Activated T-cell treated with anti-CD3 and anti-CD28 coated beads, Interleukin-2, amount 50 U/mL, for 4 hours (primary cell): Measurements from ENCODE around the gene FZD2. TPM values are rescaled to one million over a fixed set of nuclear protein-coding genes. Genes with fewer than 3 reads are reported as not detected.
"Not testable (repeated sequence)": the region's sequence is repeated elsewhere in the genome, so short reads cannot be mapped to it uniquely, and the experiment has no call there.

Experiments used
- ATAC-seq, 2 donors: fragments of 200-7000 bp; cut with Tn5 transposase; one replicate each; pipeline ENCODE4 v1.10.0; 2021
- DNase-seq: peaks from one replicate; pipeline ENCODE4 v3.0.0-alpha.2; 2020
- H3K27me3 Mint-ChIP-seq: one replicate; pipeline ENCODE4 v1.8.0; 2021; ENCODE audit warnings: low read depth, mixed read lengths
- H3K36me3 Mint-ChIP-seq: one replicate; pipeline ENCODE4 v1.8.0; 2022; ENCODE audit warnings: mixed read lengths; ENCODE audit not compliant: insufficient read depth
- H3K4me1 Mint-ChIP-seq: one replicate; pipeline ENCODE4 v1.8.0; 2021; ENCODE audit warnings: low read depth, mixed read lengths
- H3K4me3 Mint-ChIP-seq: one replicate; pipeline ENCODE4 v1.8.0; 2021; ENCODE audit warnings: mild to moderate bottlenecking, moderate library complexity, mixed read lengths
- H3K9me3 Mint-ChIP-seq: one replicate; pipeline ENCODE4 v1.8.0; 2021; ENCODE audit warnings: mixed read lengths
- total RNA-seq, 3 donors: library from RNA; stranded (reverse); gene quantifications; one replicate each; pipeline ENCODE4 v1.2.1, GENCODE V29; 2021

FZD2 gene
- total RNA-seq = under 1 TPM in 1 of 3 donors, not detected in 2; 0.08 TPM

DNA sequence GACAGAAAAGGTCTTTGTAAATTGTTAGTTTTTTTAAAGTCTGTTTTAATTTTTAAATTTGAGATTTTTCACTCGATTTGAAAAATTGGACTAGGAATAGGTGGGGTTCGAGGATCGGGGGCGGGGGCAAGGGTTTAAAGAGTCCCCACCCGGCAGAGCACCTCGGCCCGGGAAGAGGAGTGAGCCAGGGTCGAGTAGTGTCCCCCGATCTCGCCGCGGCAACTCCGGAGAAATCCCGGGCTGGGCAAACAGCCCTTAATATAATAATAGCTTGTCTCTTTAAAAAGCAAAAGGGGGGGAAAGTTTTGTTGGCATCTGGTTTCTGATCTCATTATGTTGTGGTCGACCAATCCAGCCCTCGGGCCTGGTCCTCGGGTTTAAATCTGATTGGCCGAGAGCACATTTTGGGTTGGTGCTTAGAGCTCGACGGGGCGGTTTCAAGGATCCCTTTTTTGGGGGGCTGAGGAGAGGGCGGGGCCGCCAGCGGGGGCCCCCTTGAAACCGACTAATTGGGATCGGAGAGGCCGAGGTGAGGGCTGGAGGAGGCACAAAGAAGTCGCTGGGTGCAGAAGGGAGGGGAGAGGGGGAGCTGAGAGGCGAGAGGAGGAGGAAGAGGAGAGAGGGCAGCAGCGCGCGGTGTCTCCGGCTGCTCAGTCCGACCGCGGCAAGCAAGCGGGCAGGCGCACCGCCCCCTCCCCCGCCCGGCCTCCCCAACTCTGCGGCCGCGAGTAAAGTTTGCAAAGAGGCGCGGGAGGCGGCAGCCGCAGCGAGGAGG, at the start of gene FZD2:
FZD2 (plus strand) TSS at position 653 of the 775 bp plus-strand sequence. CDS start 205 bp downstream, outside the sequence.
- peak; percentile 54 to 69 for ATAC-seq
- Mint-ChIP-seq H3K27me3 (peaks cover 70% of the 10 kb centered on the region), H3K9me3 (no peaks in the 10 kb centered on the region), H3K4me1 (peaks cover 28% of the 10 kb centered on the region), H3K36me3 (no peaks in the 10 kb centered on the region), H3K4me3 (peak within 1 kb of the TSS; percentile 87)
- DNase-seq = peak; percentile 17

DNA sequence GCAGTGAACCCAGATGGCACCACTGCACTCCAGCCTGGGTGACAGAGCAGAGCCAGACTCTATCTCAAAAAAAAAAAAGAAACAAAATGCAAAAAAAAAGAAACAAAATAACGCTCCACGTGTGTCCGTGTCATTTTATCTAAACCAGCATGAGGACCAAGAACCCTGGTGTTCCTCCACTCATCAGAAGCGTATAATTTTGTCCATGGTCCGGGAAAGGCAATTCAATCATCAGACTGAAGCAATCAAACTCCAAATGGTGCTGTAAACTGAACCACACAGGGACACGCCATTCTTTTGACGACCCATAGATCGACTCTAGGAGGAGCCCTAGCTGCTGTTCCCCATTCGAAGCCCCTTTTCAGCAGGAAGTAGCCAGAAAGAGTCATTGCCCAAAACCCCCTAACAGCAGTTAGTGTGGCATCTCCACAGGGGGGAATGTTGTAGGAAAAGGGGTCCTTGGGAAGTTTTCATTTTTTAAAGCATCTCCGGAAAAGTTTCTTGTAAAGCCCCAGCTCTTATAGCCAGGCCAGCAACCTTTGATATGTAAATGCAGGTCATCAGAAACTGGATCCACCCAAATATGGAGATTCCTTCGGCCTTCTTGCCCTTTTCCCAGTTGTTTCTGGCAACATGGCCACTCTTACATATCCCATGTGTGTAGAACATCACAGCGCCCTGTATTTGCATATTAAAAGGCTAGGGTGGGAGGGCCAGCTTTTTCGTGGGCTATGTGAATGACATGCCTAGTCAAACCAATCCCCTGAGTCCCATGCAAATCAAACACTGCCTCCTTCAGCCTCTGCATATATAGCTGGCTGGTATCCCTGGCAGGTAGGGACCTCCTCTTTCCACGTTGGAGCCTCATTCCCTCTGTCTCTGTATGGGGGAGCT, 45.8 kb upstream of the FZD2 start:
- H3K4me3 Mint-ChIP-seq, ATAC-seq: not testable (repeated sequence)

DNA sequence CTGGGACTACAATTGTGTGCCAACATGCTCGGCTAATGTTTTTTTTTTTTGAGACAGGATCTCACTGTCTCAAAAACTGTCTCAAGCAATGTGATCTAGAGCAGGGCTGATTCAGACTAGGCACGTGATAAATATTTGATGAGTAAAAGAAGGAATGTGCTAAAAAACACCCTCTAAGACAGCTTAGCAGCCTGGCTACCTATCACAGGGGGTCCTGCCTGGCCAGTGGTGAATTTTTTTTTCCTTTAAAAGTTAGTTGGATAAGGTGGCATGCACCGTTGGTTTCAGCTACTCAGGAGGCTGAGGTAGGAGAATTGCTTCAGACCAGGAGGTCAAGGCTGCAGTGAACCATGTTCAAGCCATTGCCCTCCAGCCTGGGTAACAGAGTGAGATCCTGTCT, 39.3 kb upstream of the FZD2 start:
- Mint-ChIP-seq H3K4me3 (no peak overlapping the region), H3K4me1 (no peaks in the 10 kb centered on the region), H3K36me3 (no peaks in the 10 kb centered on the region), H3K27me3 (peaks cover 13% of the 10 kb centered on the region), H3K9me3 (no peaks in the 10 kb centered on the region)
- DNase-seq = no peak
- ATAC-seq = no peak

More for the DNA sequence above, 45.8 kb upstream of the FZD2 start:
- H3K9me3 Mint-ChIP-seq, H3K4me1 Mint-ChIP-seq, H3K27me3 Mint-ChIP-seq, H3K36me3 Mint-ChIP-seq, DNase-seq: not testable (repeated sequence)

DNA sequence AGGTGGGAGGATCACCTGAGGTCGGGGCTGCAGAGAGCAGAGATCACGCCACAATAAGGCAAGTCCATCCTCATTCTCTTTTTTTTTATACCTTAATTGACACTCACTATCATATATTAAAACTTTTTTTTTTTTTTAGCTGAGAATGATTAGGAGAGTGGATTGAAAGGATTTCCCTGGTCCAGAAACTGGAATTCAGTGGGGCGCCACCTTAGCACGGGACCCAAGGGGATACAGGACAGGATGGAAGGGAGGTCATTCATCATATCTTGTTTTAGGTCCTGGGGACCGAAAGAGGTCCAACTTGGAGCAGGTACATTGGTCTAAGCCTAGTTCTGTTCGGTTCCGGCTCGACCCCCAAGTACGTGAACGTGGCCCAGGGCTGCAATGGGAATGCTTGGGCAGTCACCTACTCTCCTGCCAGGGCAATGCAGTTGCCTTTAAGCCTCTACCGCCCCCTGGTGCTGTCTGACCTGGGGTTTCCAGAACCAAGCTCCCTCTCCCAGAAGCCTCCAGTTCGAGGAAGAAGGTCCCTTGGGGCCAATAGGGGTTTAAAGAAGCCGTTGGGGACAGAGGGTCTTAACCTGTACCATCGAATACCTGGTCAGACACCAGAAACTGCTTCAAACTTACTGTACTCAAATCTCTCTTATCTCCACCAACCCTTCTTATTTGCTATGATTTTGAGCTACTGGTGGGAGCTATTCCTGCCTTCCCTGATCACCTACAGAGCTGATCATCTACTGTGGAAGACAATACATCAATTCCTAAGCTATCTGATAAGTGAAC, 34.2 kb upstream of the FZD2 start:
- Mint-ChIP-seq H3K27me3 (peaks cover 15% of the 10 kb centered on the region), H3K9me3 (no peaks in the 10 kb centered on the region), H3K36me3 (no peaks in the 10 kb centered on the region), H3K4me3 (no peak overlapping the region), H3K4me1 (no peaks in the 10 kb centered on the region)
- DNase-seq (peak; percentile 27), ATAC-seq (peak; percentile 58 to 78)

DNA sequence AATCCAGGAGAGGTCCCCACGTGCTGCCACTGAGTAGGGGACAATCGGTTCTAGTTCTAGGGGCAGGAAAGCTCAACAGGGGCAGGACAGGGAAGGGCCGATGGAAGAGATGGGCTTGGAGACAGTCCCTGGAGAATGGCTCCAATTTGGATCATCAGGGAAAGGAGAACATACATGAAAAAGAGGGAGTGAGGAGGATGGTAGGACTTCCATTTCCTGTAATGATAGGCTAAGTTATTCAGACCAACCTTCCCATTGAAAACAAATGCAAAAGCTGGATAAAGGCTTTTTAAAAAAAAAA, 33.7 kb upstream of the FZD2 start:
- Mint-ChIP-seq H3K27me3 (peaks cover 12% of the 10 kb centered on the region), H3K4me1 (no peaks in the 10 kb centered on the region), H3K36me3 (no peaks in the 10 kb centered on the region), H3K4me3 (no peak overlapping the region), H3K9me3 (no peaks in the 10 kb centered on the region)
- DNase-seq (no peak), ATAC-seq (no peak)

DNA sequence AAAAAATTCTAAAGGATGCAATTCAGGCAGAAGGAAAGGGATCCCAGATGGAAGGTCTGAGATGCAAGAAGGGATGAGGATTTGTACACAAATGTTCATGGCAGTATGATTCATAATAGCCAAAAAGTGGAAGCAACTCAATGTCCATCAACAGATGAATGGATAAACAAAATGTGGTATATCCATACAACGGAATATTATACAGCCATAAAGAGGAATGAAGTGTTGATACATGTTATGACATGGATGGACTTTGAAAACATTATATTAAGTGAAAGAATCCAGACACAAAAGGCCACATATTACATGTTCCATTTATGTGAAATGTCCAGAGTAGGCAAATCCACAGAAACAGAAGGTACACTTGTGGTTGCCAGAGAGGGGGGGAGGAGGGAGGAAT, 30.2 kb upstream of the FZD2 start:
- no peak overlapping the region for H3K4me3 Mint-ChIP-seq
- ATAC-seq = no peak
- H3K36me3 Mint-ChIP-seq = no peaks in the 10 kb centered on the region
- no peaks in the 10 kb centered on the region for H3K9me3 Mint-ChIP-seq
- peaks cover 7% of the 10 kb centered on the region for H3K27me3 Mint-ChIP-seq
- no peak for DNase-seq
- H3K4me1 Mint-ChIP-seq = no peaks in the 10 kb centered on the region

DNA sequence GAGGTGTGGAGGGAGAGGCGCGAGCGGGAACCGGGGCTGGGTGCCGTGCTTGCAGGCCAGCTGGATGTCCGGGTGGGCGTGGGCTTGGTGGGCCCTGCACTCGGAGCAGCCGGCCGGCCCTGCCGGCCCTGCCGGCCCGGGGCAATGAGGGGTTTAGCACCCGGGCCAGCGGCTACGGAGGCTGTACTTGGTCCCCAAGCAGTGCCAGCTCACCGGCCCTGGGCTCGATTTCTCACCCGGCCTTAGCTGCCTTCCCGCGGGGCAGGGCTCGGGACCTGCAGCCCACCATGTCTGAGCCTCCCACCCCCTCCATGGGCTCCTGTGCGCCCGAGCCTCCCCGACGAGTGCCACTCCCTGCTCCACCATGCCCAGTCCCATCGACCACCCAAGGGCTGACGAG, 29.3 kb upstream of the FZD2 start:
- H3K36me3 Mint-ChIP-seq = no peaks in the 10 kb centered on the region
- no peak overlapping the region for H3K4me3 Mint-ChIP-seq
- H3K4me1 Mint-ChIP-seq = no peaks in the 10 kb centered on the region
- H3K9me3 Mint-ChIP-seq = no peaks in the 10 kb centered on the region
- ATAC-seq (no peak), DNase-seq (no peak)
- peaks cover 6% of the 10 kb centered on the region for H3K27me3 Mint-ChIP-seq

DNA sequence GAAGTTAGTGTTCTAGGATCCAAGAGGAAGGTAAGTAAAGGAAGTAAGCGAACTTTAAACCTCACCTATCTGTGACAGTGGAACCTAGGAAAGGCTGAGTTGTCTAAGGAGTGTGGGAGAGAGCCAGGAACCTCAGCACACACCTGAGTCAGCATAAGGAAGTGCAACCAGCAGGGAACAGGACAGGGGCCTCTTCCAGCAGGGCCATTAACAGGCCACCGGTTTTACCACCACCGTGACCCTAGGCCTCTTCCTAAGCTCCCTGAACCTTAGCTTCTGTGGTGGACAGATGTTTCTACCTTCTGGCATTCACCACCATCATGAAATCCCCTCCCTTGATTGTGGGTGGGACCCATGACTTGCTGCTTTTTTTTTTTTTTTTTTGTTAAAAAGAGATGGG, 27.4 kb upstream of the FZD2 start:
- no peak for ATAC-seq
- Mint-ChIP-seq H3K4me3 (no peak overlapping the region), H3K36me3 (no peaks in the 10 kb centered on the region), H3K4me1 (peaks cover 8% of the 10 kb centered on the region), H3K27me3 (peaks cover 6% of the 10 kb centered on the region), H3K9me3 (no peaks in the 10 kb centered on the region)
- DNase-seq = no peak

DNA sequence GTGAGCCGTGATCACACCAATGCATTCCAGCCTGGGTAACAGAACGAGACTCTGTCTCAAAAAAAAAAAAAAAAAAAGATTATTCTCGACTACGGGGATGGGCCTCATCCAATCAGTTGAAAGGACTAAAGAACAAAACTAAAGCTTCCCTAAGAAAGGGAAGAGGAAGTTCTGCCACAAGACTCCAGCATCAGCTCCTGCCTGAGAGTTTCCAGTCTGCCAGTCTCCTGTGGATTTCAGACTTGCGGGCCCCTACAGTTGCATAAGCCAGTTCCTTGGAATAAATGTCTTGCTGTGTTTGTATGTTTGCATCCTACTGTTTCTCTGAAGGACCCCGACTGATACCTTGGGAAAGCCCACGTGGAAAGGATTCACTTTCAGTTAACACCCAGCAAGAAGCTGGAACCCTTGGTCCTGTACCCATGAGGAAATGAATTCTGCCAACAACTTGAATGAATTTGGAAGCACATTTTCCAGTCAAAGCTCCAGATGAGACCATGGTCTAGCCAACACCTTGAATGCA, 26.3 kb upstream of the FZD2 start:
- DNase-seq = no peak
- H3K36me3 Mint-ChIP-seq = no peaks in the 10 kb centered on the region
- H3K27me3 Mint-ChIP-seq = peaks cover 6% of the 10 kb centered on the region
- H3K9me3 Mint-ChIP-seq = no peaks in the 10 kb centered on the region
- no peak overlapping the region for H3K4me3 Mint-ChIP-seq
- peaks cover 8% of the 10 kb centered on the region for H3K4me1 Mint-ChIP-seq
- no peak for ATAC-seq

DNA sequence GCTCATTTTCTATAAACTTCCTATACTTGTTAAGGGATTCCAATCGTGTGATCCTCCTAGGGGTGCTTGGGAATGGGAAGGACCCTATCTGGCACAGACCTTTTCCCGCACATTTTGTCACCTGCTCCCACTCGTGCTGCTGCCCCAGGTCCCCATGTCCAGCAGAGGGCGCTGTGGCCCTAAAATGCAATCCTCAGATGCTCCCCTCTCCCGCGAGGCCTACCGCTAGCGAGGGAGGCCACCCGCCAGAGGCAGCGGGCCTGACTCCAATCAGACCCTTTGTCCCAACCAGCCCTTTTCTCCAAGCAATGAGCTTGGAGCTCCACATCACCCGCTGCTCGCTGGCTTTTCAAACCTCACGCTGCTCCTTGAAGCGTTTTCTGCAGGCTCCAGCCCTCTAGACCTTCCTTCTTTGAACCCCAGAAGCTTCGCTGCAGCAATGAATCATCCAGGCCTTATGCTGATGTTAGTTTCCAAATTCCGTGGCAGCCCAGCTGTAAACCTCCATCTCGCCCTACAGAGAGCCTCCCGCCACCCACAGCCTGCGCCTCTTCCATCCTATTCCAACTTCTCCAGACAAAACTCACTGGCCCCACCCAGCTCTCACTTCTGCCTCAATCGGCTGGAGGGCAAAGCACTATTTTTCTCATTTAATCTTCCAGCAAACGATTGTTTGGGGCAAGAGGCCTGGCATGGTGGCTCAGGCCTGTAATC, 23.6 kb upstream of the FZD2 start:
- Mint-ChIP-seq H3K27me3 (no peaks in the 10 kb centered on the region), H3K4me1 (peaks cover 8% of the 10 kb centered on the region), H3K36me3 (no peaks in the 10 kb centered on the region), H3K4me3 (no peak overlapping the region), H3K9me3 (no peaks in the 10 kb centered on the region)
- DNase-seq (peak; percentile 84), ATAC-seq (peak; percentile 96 to 97)

DNA sequence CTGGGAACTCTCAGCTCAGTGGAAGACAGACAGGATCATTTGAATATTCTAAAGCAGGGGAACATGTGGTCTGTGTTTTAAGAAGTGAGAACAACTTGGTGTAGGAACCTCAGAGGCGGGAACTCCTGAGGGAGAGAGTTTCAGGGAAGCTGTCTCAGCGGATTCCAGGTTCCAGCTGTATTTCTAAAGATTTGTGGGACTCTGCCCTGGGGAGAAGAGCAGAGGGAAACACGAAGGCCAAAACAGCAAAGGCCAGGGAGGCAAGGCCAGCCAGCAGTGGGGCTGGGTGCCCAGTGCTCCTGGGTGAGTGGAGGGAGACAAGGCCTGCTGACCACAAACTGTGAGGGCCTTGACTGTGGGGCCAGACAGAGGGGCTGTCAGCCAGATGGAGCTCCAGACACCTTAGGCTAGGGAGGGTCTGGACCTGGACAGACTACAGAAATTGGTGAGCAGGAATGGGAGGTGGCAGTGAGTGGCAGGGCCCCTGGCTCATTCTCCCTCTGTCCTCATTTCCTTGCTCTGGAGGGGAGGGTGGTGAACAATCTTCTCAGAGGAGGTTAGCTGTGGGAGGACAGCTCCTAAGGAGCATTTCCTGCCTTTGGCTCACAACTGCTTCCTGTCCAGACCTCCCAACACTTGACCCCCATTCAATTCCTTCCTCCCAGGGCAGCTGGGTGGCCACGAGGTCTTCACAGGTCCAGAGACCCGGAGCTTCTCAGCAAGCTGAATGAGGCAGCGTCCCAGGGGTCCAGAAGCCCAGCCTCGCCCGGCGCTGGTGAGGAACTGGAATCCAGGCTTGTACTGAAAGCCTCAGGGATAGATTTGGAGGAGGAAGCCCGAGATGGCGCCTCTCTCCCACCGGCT, 21.0 kb upstream of the FZD2 start:
- Mint-ChIP-seq H3K4me3 (no peak overlapping the region), H3K9me3 (no peaks in the 10 kb centered on the region), H3K36me3 (no peaks in the 10 kb centered on the region), H3K27me3 (peaks cover 4% of the 10 kb centered on the region), H3K4me1 (peaks cover 8% of the 10 kb centered on the region)
- ATAC-seq (no peak), DNase-seq (no peak)

DNA sequence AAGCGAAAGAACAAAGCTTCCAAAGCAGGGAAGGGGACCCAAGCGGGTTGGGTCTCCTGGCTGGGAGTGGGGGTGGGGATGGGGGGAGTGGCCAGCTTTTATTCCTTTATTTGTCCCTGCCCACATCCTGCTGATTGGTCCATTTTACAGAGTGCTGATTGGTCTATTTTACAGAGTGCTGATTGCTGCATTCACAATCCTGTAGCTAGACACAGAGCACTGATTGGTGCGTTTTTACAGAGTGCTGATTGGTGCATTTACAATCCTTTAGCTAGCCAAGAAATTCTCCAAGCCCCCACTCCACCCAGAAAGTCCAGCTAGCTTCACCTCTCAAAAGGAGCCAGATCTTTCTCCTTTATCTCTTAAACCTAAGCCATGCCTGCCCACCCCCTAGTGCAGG, 19.4 kb upstream of the FZD2 start:
- not testable (repeated sequence) for H3K27me3 Mint-ChIP-seq, H3K9me3 Mint-ChIP-seq, H3K4me1 Mint-ChIP-seq, H3K36me3 Mint-ChIP-seq, ATAC-seq, DNase-seq, H3K4me3 Mint-ChIP-seq

DNA sequence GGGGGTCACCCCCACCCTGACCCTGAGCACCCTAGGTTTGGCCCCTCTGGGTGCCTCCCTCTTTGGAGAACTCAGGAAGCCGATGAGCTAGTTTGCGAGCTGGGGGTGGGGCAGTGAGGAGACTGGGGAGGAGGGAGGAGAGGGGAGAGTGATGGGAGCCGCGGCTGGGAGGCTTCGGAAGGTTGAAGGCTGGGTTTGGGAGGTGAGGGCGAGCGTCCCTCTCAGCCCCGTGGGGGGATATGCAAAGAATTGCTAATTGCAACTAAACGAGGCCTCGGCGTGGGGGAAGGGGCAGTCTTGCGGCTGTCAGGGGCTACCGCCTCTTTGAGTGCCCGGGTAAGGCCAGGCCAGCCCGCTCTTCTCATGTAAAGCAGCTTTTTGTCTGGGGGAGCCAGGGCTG, 17.6 kb upstream of the FZD2 start:
- no peak for DNase-seq
- Mint-ChIP-seq H3K27me3 (peaks cover 16% of the 10 kb centered on the region), H3K36me3 (no peaks in the 10 kb centered on the region), H3K4me3 (no peak overlapping the region), H3K4me1 (no peaks in the 10 kb centered on the region), H3K9me3 (no peaks in the 10 kb centered on the region)
- no peak for ATAC-seq
